C4-2B (cell line): ENCODE results near the gene C2CD2.

Experiments
- H3K27ac ChIP-seq: fragments of 450-650 bp; 2 replicates; pipeline ENCODE4 v1.5.1; 2017
- ZFX ChIP-seq: fragments of 450-650 bp; IDR thresholded peaks from 2 replicates; pipeline ENCODE4 v1.6.1; 2017
- TF ChIP-seq, protein P1 (sequence below): fragments of 450-650 bp; conservative IDR thresholded peaks from 2 replicates; pipeline ENCODE4 v1.5.1; 2017; ENCODE audit warnings: mild to moderate bottlenecking

The C2CD2 gene

DNA sequence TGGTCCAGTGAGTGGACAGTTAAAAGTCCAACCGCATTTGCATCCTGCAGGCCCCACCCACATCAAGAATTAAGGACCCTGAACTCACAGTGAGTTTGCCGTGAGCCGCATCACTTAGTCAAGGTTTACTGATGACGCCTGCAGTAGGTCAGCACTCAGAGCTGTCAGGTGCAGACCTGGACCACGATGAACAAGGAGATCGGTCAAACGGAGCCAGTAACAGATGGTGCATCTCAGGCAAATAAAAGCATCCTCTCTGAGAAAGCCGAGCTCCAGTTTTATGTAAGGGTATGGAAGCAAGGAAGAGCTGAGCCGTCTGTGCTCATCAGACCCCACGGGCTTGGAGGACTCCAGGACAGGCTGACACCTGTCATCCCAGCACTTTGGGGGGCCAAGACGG is 79.2 kb downstream of the C2CD2 start:
- no peak for TF ChIP-seq ZFX
- TF ChIP-seq, protein P1, sequence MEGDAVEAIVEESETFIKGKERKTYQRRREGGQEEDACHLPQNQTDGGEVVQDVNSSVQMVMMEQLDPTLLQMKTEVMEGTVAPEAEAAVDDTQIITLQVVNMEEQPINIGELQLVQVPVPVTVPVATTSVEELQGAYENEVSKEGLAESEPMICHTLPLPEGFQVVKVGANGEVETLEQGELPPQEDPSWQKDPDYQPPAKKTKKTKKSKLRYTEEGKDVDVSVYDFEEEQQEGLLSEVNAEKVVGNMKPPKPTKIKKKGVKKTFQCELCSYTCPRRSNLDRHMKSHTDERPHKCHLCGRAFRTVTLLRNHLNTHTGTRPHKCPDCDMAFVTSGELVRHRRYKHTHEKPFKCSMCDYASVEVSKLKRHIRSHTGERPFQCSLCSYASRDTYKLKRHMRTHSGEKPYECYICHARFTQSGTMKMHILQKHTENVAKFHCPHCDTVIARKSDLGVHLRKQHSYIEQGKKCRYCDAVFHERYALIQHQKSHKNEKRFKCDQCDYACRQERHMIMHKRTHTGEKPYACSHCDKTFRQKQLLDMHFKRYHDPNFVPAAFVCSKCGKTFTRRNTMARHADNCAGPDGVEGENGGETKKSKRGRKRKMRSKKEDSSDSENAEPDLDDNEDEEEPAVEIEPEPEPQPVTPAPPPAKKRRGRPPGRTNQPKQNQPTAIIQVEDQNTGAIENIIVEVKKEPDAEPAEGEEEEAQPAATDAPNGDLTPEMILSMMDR = no peak

DNA sequence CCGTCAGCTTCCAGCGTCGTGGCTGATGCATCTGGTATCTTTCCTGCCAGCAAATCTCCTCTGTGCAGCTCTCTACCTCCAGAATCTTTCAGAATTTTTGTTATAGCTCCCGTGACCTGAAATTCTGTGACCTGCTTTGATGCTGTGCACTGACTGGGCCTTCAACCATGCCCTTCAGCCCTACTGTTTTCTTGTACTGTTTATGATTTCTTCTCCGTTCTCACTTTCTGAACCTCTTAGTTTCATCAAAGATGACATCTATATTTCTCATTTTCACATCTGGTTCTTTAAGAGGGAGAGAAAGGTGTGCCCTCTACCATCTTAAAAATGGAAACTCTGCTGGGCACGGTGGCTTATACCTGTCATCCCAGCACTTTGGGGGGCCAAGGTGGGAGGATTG is 80.4 kb downstream of the C2CD2 start:
- TF ChIP-seq ZFX = no peak
- TF ChIP-seq, protein P1 = no peak

More for the DNA sequence above, 79.2 kb downstream of the C2CD2 start:
- H3K27ac ChIP-seq = no peak overlapping the region

DNA sequence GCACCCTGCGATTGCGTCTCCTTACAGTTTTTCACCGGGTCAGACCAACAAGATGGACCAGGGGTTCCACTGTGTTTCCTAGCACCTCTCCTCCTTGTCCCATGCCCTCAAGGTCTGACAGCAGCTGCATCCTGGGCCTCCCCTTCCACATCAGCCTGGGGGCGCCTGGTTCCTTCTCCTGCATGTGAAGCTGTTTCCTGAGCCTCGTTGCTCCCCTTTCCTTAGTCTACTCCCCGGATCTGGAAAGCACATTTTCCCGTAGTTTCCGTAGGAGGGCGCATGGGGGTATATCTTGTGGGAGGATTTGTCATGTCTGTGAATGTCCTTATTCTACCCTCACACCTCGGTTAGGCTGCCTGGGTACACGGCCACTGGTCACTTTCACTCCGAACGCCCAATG is 80.8 kb downstream of the C2CD2 start:
- no peak for TF ChIP-seq ZFX
- TF ChIP-seq, protein P1 = no peak

More for the DNA sequence above, 80.4 kb downstream of the C2CD2 start:
- H3K27ac ChIP-seq = no peak overlapping the region

DNA sequence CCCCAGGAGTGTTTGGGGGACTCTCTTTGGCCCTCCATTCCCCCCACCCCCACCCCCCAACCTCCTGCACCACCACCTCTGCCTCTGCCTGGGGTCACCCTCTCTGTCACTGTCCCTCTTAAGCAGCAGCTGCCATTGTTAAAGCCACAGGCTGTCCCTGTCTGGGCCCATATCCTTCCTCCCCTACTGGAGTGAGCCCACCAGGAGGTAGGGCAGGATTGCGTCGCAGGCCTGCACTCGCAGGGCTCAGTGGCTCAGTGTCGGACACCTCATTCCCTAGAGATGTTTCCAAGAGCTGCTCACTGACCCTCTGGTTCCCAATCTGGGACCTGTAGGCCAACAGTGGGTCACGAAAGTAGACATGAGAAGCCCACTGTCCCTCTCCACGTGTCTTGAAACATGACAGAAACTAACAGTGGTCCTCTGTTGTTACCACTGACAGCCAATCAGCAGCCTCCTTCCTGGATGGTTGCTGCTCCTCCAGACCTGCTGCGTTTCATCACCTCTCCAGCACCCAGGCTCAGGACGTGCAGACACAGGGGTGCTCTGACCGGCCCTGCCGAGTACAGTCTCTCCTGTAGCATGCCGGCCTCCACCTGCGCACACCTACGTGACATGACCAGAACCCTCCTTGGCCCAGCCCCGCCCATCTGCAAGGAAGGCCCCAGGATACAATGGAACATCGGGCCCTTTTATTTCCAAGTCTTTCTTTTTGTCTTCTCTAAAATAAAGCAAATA is 82.4 kb downstream of the C2CD2 start:
- H3K27ac ChIP-seq = no peak overlapping the region
- no peak for TF ChIP-seq ZFX
- TF ChIP-seq, protein P1 = no peak

More for the DNA sequence above, 80.8 kb downstream of the C2CD2 start:
- no peak overlapping the region for H3K27ac ChIP-seq

DNA sequence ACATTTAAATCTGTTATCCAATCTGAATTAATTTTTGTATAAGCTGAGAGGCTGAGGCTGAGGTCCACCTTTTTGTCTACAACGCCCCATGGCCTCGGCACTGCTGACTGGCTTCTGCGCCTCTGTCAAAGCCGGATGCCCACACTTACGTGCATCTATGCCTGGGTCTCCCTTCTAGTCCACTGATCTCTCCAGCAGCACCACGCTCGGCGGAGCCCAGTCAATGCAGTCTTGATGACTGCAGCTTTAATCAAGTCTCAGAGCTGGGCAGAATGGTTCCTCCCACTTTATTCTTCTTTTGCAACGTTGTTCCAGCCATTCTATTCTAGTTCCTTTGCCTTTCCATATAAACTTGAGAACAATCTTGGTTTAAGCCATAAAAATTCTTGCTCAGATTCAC is 84.0 kb downstream of the C2CD2 start:
- no peak for TF ChIP-seq ZFX
- TF ChIP-seq, protein P1 = no peak
- H3K27ac ChIP-seq = no peak overlapping the region

DNA sequence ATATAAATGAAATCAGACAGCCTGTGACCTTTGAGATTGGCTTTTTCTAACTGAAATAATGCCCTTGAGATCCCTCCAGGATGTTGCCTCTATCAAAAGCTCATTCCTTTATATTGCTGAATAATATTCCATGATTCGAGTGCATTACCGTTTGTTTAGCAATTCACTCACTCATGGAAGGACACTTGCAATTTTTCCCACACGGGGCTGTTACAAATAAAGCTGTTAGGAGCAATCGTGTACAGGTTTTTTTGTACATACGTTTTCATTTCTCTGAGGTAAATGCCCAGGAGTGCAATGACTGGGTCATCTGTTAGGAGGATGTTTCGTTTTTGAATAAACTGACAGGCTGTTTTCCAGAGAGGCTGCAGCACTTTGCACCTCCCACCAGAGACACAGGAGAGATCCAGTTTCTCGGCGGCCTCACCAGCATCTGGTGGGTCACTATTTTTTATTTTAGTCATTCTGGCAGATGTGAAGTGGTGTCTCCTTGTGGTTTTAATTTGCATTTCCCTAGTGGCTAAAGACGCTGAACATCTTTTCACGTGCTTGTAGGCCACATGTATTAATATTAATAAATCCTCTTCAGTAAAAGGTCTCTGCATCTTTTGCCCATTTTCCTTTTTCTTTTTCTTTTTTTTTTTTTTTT is 85.6 kb downstream of the C2CD2 start:
- H3K27ac ChIP-seq = no peak overlapping the region
- TF ChIP-seq, protein P1 = no peak
- no peak for TF ChIP-seq ZFX

DNA sequence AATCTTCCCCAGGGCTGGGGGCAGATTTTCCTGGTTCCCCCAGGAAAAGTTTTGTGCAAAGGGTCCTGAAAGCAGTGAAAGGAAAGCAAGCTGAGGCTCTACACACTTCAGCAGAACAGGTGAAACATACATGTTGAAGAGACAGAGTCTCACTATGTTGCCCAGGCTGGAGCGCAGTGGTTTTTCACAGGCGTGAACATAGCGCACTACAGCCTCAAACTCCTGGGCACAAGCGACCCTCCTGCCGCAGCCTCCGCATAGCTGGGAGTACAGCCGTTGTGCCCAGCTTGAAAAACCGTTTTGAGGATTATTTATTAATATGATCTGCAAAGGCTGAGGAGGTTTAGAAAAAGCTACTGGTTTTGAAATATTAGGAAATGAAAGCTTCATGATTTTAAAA is 86.5 kb downstream of the C2CD2 start:
- no peak for TF ChIP-seq ZFX
- TF ChIP-seq, protein P1 = no peak
- no peak overlapping the region for H3K27ac ChIP-seq
